Measurements from ENCODE around the gene SAP30BP.

The SAP30BP gene

DNA sequence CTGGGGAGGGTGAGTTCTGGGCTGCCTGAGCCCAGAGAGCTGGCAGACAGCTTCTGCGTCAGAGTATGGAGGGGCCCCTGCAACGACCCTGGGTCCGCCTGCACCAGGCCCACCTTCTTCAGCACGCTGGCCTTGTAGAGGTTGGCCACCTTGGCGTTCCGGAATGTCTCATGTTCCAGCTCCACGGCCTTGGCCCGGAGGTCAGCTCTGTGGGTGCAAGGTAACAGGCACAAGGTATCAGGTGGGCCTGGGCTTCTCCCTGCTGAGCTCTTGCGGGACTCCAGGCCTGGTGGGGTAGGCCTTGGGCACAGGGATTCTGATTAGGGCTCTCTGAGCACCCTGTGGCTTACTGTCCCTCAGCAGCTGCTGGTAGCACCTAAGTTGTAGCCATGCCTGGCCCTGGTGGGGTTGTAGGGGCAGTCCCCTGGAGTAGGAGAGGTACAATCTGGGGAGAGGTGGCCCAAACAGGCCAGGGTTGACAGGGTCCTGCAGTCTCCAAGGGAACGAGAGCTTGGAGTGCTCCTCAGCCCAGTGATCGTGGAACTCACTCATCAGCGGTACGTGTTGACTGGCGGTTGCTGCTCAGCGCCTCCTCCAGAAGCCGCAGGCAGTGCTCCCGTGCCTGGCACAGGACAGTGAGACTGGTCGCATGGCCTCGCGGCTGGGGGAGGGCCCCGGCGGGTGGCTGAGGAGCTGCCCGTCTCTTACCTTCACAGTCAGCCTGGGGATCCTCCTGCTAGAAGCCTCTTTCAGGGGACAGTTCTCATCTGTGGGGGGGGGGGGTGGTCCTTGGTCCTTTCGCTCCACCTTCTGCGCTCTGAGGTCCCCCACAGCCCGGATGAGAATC lies 36.8 kb upstream of the SAP30BP start:
- TF ChIP-seq TCF12 (IDR thresholded peaks at IDR 0.05; ENCODE audit: low read depth) (no peak), MAX (IDR thresholded peaks at IDR 0.05) (no peak)

DNA sequence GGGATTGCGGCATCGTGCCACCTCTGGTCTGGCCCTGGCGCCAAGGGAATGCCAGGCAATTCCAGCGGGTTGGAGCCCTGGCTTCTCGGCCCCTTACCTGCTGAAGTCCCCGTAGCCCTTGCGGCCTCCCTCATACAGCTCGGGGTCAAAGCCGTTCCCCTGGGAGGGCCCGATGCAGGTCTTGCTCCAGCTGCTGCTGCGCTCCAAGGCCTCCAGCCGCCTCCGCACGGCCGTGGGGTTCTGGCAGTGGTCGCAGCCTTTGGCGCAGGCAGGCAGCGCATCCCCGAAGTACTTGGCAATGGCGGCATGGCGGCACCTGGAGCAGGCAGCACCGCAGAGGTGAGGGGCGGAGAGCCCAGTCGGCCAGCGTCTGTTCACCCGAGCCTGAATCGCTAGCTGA lies 35.8 kb upstream of the SAP30BP start:
- TF ChIP-seq MAX (IDR thresholded peaks at IDR 0.05) (no peak), FOXM1 (IDR thresholded peaks at IDR 0.05; ENCODE audit: borderline replicate concordance, low read depth) (no peak), NFIC (IDR thresholded peaks at IDR 0.05) (no peak), TCF12 (IDR thresholded peaks at IDR 0.05; ENCODE audit: low read depth) (no peak), ZBTB7A (IDR thresholded peaks at IDR 0.05; ENCODE audit: low read depth) (no peak), RAD21 (IDR thresholded peaks at IDR 0.05; ENCODE audit: low read depth) (no peak), TAF1 (IDR thresholded peaks at IDR 0.05; ENCODE audit: low read depth) (no peak), CREB1 (IDR thresholded peaks at IDR 0.05; ENCODE audit: low read depth) (no peak)
- TF ChIP-seq, protein P1, sequence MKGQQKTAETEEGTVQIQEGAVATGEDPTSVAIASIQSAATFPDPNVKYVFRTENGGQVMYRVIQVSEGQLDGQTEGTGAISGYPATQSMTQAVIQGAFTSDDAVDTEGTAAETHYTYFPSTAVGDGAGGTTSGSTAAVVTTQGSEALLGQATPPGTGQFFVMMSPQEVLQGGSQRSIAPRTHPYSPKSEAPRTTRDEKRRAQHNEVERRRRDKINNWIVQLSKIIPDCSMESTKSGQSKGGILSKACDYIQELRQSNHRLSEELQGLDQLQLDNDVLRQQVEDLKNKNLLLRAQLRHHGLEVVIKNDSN (IDR thresholded peaks at IDR 0.05) = no peak
- TF ChIP-seq, protein P2, sequence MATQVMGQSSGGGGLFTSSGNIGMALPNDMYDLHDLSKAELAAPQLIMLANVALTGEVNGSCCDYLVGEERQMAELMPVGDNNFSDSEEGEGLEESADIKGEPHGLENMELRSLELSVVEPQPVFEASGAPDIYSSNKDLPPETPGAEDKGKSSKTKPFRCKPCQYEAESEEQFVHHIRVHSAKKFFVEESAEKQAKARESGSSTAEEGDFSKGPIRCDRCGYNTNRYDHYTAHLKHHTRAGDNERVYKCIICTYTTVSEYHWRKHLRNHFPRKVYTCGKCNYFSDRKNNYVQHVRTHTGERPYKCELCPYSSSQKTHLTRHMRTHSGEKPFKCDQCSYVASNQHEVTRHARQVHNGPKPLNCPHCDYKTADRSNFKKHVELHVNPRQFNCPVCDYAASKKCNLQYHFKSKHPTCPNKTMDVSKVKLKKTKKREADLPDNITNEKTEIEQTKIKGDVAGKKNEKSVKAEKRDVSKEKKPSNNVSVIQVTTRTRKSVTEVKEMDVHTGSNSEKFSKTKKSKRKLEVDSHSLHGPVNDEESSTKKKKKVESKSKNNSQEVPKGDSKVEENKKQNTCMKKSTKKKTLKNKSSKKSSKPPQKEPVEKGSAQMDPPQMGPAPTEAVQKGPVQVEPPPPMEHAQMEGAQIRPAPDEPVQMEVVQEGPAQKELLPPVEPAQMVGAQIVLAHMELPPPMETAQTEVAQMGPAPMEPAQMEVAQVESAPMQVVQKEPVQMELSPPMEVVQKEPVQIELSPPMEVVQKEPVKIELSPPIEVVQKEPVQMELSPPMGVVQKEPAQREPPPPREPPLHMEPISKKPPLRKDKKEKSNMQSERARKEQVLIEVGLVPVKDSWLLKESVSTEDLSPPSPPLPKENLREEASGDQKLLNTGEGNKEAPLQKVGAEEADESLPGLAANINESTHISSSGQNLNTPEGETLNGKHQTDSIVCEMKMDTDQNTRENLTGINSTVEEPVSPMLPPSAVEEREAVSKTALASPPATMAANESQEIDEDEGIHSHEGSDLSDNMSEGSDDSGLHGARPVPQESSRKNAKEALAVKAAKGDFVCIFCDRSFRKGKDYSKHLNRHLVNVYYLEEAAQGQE (IDR thresholded peaks at IDR 0.05; ENCODE audit: low read depth) = no peak

DNA sequence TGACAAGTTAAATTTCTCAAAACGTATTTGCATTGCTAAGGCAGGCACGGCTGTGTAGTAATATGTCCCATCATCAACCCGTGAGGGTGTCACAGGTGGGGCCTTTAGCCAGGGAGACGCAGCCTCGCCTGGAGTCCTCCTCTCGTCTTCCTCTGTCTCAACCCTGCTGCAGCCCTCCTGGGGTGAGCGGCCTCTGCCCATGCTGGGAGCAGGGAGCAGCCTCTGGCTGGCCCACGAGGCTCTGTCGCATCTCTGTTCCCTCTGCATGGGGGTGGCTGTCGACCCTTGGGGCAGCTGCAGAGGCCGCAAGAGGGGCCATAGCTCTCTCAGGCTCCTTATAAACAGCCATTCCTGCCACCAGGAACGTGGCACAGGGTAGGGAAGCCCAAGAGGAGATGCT lies 34.7 kb upstream of the SAP30BP start:
- TF ChIP-seq EGR1 (IDR thresholded peaks at IDR 0.05) (no peak), YY1 (IDR thresholded peaks at IDR 0.05; ENCODE audit: low read depth) (no peak), FOXM1 (IDR thresholded peaks at IDR 0.05; ENCODE audit: borderline replicate concordance, low read depth) (no peak), EP300 (IDR thresholded peaks at IDR 0.05; ENCODE audit: borderline replicate concordance) (no peak), TEAD4 (IDR thresholded peaks at IDR 0.05) (no peak), TCF12 (IDR thresholded peaks at IDR 0.05; ENCODE audit: low read depth) (no peak), RAD21 (IDR thresholded peaks at IDR 0.05; ENCODE audit: low read depth) (no peak), ZBTB7A (IDR thresholded peaks at IDR 0.05; ENCODE audit: low read depth) (no peak), TAF1 (IDR thresholded peaks at IDR 0.05; ENCODE audit: low read depth) (no peak), NFIC (IDR thresholded peaks at IDR 0.05) (no peak), CREB1 (IDR thresholded peaks at IDR 0.05; ENCODE audit: low read depth) (no peak), CEBPB (IDR thresholded peaks at IDR 0.05) (no peak), MAX (IDR thresholded peaks at IDR 0.05) (no peak)
- TF ChIP-seq, protein P2 (IDR thresholded peaks at IDR 0.05; ENCODE audit: low read depth) = no peak
- TF ChIP-seq, protein P1 (IDR thresholded peaks at IDR 0.05) = no peak

DNA sequence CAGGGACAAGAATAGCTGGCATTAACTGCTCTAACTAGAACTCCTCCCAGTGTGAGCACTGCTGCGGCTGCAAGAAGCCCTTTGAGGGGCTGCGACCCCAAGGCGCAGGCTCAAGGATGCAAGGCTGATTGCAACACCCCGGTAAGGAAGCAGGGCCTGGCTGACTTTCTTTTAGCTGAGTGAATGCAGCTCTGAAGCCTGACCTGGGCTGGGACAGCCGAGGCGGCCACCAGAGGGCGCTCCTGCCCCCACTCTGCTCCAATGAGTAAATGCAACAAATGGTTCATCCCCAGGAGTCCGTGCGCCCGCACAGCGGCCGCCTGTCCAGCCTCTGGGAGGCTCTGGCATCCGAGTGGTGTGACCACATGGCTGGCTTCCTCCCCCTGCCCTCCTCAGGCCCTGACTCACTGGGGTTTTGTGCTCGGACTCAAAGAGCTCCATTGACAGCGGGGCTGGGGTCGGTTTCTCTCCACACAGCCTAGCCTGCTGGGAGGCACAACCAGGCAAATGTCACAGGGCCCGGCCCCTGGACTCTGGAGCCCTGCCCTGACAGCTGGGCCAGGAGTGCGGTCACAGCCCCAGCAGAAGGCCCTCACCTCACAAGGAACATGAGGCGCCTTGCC lies 34.2 kb upstream of the SAP30BP start, which contains the start of gene SMIM5:
Gene SMIM5, plus strand, starts transcription at position 572 of the 623 bp plus-strand sequence. CDS start 6,768 bp downstream, outside the sequence.
- TF ChIP-seq FOXM1 (IDR thresholded peaks at IDR 0.05; ENCODE audit: borderline replicate concordance, low read depth) (no peak), EGR1 (IDR thresholded peaks at IDR 0.05) (no peak), TAF1 (IDR thresholded peaks at IDR 0.05; ENCODE audit: low read depth) (0 out of 2 replicates have a peak, but pooled peaks have one; percentile 14), RAD21 (IDR thresholded peaks at IDR 0.05; ENCODE audit: low read depth) (peak; percentile 85), CEBPB (IDR thresholded peaks at IDR 0.05) (peak; percentile 77), YY1 (IDR thresholded peaks at IDR 0.05; ENCODE audit: low read depth) (peak; percentile 49; the same call in 1 of the 2 replicates), MAX (IDR thresholded peaks at IDR 0.05) (peak; percentile 73), NFIC (IDR thresholded peaks at IDR 0.05) (no peak)
